ENCODE measurements around the gene CLASP1. TPM values are rescaled to one million over a fixed set of nuclear protein-coding genes. Genes with fewer than 3 reads are reported as not detected.

Gene CLASP1
- total and polyA plus RNA-seq, 2 of the 8 experiments (the other 6 are each of a cell fraction or from before 2014, with no cell fraction given) = 7.3 to 53.9 TPM

- no peak for FAIRE-seq
- Histone ChIP-seq H3K4ac (replicated peaks; ENCODE audit: insufficient read length, low read depth, low read length) (no peak overlapping the region), H2BK120ac (replicated peaks; ENCODE audit: low read depth, low read length) (no peak overlapping the region), H3K18ac (ENCODE audit: extremely low read depth, low read length) (no peak overlapping the region), H3K23me2 (ENCODE audit: low read depth, low read length) (no peaks in the 10 kb centered on the region), H2BK20ac (ENCODE audit: low read length) (no peak overlapping the region), H2BK12ac (ENCODE audit: low read depth, low read length) (no peak overlapping the region), H3K14ac (ENCODE audit: insufficient read length) (no peak overlapping the region), H4K91ac (replicated peaks; ENCODE audit: insufficient read length, low read length) (no peak overlapping the region), H3K79me1 (ENCODE audit: low read depth, low read length) (no peaks in the 10 kb centered on the region; the same call in 1 of the 2 replicates), H3K9me3 (ENCODE audit: insufficient read depth in 2 of 2, low read depth in 1 of 2, low read length in 1 of 2) (no peaks in the 10 kb centered on the region), H4K5ac (ENCODE audit: insufficient read length, low read depth, low read length) (no peak overlapping the region), H4K8ac (ENCODE audit: extremely low read depth, insufficient read depth, low read length) (no peak overlapping the region), H3K36me3 (ENCODE audit: control insufficient read depth in 2 of 4, insufficient read depth in 4 of 4, low read length in 3 of 4) (peaks cover 8 to 32% (median 30%) of the 10 kb centered on the region in 4 experiments; a peak in 7 of 8 replicates), H3K9ac (replicated peaks in 1 of 4; ENCODE audit: extremely low read depth in 1 of 4, low read depth in 3 of 4, low read length in 3 of 4) (no peak overlapping the region), H2AFZ (ENCODE audit: low read length) (no peak overlapping the region), H3K23ac (ENCODE audit: insufficient read length) (no peak overlapping the region), H3K79me2 (ENCODE audit: control insufficient read depth in 1 of 2, insufficient read depth in 2 of 2, low read length in 2 of 2) (no peaks in the 10 kb centered on the region), H2BK15ac (ENCODE audit: low read length) (no peak overlapping the region), H3K4me1 (replicated peaks in 1 of 4; ENCODE audit: control insufficient read depth in 3 of 4, insufficient read depth in 4 of 4, low read length in 3 of 4) (no peaks in the 10 kb centered on the region), H3K27me3 (replicated peaks in 1 of 4; ENCODE audit: control insufficient read depth in 3 of 4, extremely low read depth in 1 of 4, insufficient read depth in 3 of 4, low read length in 3 of 4) (no peaks in the 10 kb centered on the region), H2BK5ac (ENCODE audit: low read depth, low read length) (no peak overlapping the region), H3K56ac (replicated peaks; ENCODE audit: insufficient read length, low read depth, low read length) (no peak overlapping the region), H2AK5ac (ENCODE audit: low read depth, low read length) (no peak overlapping the region), H3K27ac (ENCODE audit: low read depth, low read length) (no peak overlapping the region), H3K4me3 (ENCODE audit: extremely low read depth in 1 of 4, insufficient read depth in 2 of 4, low read depth in 3 of 4, low read length in 4 of 4) (no peak overlapping the region), H3K4me2 (ENCODE audit: insufficient read depth in 1 of 2, low read depth in 2 of 2, low read length in 2 of 2) (no peak overlapping the region), H4K20me1 (replicated peaks in 1 of 2; ENCODE audit: control insufficient read depth in 1 of 2, insufficient read depth in 2 of 2, low read length in 2 of 2) (peaks cover 0 to 2% of the 10 kb centered on the region in 2 experiments)
- TF ChIP-seq SP2 (IDR thresholded peaks at IDR 0.05; ENCODE audit: low read length) (no peak), CHD1 (IDR thresholded peaks at IDR 0.05; ENCODE audit: low read depth, low read length) (no peak), JUN (IDR thresholded peaks at IDR 0.05; ENCODE audit: low read depth, low read length) (no peak), GABPA (IDR thresholded peaks at IDR 0.05; ENCODE audit: borderline replicate concordance, insufficient read depth, low read length) (no peak), EP300 (IDR thresholded peaks at IDR 0.05; ENCODE audit: borderline replicate concordance in 1 of 2, low read depth in 2 of 2, low read length in 2 of 2) (no peak), NANOG (IDR thresholded peaks at IDR 0.05; ENCODE audit: insufficient read depth, low read depth, low read length, poor library complexity, severe bottlenecking) (no peak), E2F6 (IDR thresholded peaks at IDR 0.05) (no peak), SRF (IDR thresholded peaks at IDR 0.05; ENCODE audit: low read depth, low read length) (no peak), ASH2L (IDR thresholded peaks at IDR 0.05; ENCODE audit: low read length) (no peak), BACH1 (IDR thresholded peaks at IDR 0.05; ENCODE audit: low read length) (no peak), CTBP2 (IDR thresholded peaks at IDR 0.05; ENCODE audit: borderline replicate concordance, insufficient read depth, insufficient read length, low read length) (no peak), FOSL1 (IDR thresholded peaks at IDR 0.05; ENCODE audit: insufficient read depth, low read depth, low read length) (no peak), SIRT6 (IDR thresholded peaks at IDR 0.05; ENCODE audit: low read length) (no peak)
- ChIA-PET CTCF (ENCODE audit: partially characterized antibody) (interaction anchor here (2.5 kb wide), 1 partner anchor 11 kb away, joined by 10 read pairs; no protein-coding TSS in a partner anchor), POLR2A (ENCODE audit: partially characterized antibody) (no interaction called here)
- no peak for DNase-seq (ENCODE audit: low read depth in 1 of 2, low spot score in 2 of 2)
- 86% methylated on average over 6 of the region's 6 CpGs; no CpG with 5 or more reads in 1 of the 2 experiments for WGBS, 2 experiments (ENCODE audit: extremely low coverage in 1 of 2, insufficient coverage in 1 of 2, insufficient read length in 1 of 2, insufficient replicate concordance in 2 of 2, low coverage in 1 of 2, low lambda C conversion rate in 2 of 2, missing lambda C conversion rate in 1 of 2)
These were observed 304.2 kb downstream of the CLASP1 start for GRCh38 chr2:121345101-121345500.

Measured in H1 (cell line).